ENCODE measurements around the gene MYO1D. TPM values are rescaled to one million over a fixed set of nuclear protein-coding genes. Genes with fewer than 3 reads are reported as not detected.

The MYO1D gene
- total RNA-seq, 1 experiment from 2014 or later, result 23.5 TPM

- CTCF ChIA-PET, result no interaction called here
- ATAC-seq, result no peak
Observed at GRCh38 chr17:32623196-32623595, 253.7 kb downstream of the MYO1D start.

GRCh38 chr17:32622540-32622939 is 254.4 kb downstream of the MYO1D start:
- no peaks in the 10 kb centered on the region for H3K9me2 ChIP-seq (replicated peaks; ENCODE audit: low read length)
- H3K9me3 ChIP-seq (ENCODE audit: low read length), result no peaks in the 10 kb centered on the region
- H3F3A ChIP-seq (ENCODE audit: low read length, unreplicated experiment), result no peaks in the 10 kb centered on the region
- H4K20me1 ChIP-seq (ENCODE audit: low read length), result no peaks in the 10 kb centered on the region
- no peaks in the 10 kb centered on the region for H3K36me3 ChIP-seq (ENCODE audit: low read depth, low read length)
- H3K4me2 ChIP-seq (ENCODE audit: low read length), result no peak overlapping the region
- H3K27ac ChIP-seq (ENCODE audit: low read length), result no peak overlapping the region
- no peaks in the 10 kb centered on the region for H3K79me2 ChIP-seq (ENCODE audit: low read length)
- no peaks in the 10 kb centered on the region for H3K27me3 ChIP-seq (ENCODE audit: low read length)
- H3K9ac ChIP-seq (ENCODE audit: low read length), result no peak overlapping the region
- no peak overlapping the region for H2AFZ ChIP-seq (ENCODE audit: low read length)
- 0 out of 2 replicates have a peak, but pooled peaks cover under 1% of the 10 kb centered on the region for H3K4me1 ChIP-seq (ENCODE audit: insufficient read depth, low read length)
- TF ChIP-seq CTCF (conservative IDR thresholded peaks at IDR 0.05; ENCODE audit: low read depth, low read length) (no peak), EZH2phosphoT487 (IDR thresholded peaks at IDR 0.05; ENCODE audit: borderline replicate concordance, low read length) (no peak), EZH2 (IDR thresholded peaks at IDR 0.05; ENCODE audit: low read length, unreplicated experiment) (no peak)
- ChIA-PET CTCF (no interaction called here), POLR2A (ENCODE audit: unreplicated experiment) (no interaction called here)
- intact Hi-C loops (cut with micrococcal nuclease), result no loop called here
- no TSS peak for BruUV-seq (replicated peaks)
- H3K4me3 ChIP-seq (ENCODE audit: low read length), result no peak overlapping the region
- DNase-seq (no peak), ATAC-seq (no peak)

More at GRCh38 chr17:32623196-32623595, 253.7 kb downstream of the MYO1D start:
- no peaks in the 10 kb centered on the region for H3K36me3 ChIP-seq (ENCODE audit: low read depth, low read length)
- H3K4me2 ChIP-seq (ENCODE audit: low read length), result no peak overlapping the region
- intact Hi-C loops (cut with micrococcal nuclease), result no loop called here
- no peak overlapping the region for H2AFZ ChIP-seq (ENCODE audit: low read length)
- DNase-seq, result no peak
- BruUV-seq (replicated peaks), result no TSS peak
- H3K9me2 ChIP-seq (replicated peaks; ENCODE audit: low read length), result no peaks in the 10 kb centered on the region
- H3K27ac ChIP-seq (ENCODE audit: low read length), result no peak overlapping the region
- no peaks in the 10 kb centered on the region for H3K9me3 ChIP-seq (ENCODE audit: low read length)
- H3K9ac ChIP-seq (ENCODE audit: low read length), result no peak overlapping the region
- H3K4me1 ChIP-seq (ENCODE audit: insufficient read depth, low read length), result peaks cover 7% of the 10 kb centered on the region; the same call in 1 of the 2 replicates
- H3K4me3 ChIP-seq (ENCODE audit: low read length), result no peak overlapping the region
- H4K20me1 ChIP-seq (ENCODE audit: low read length), result no peaks in the 10 kb centered on the region
- H3K79me2 ChIP-seq (ENCODE audit: low read length), result no peaks in the 10 kb centered on the region
- TF ChIP-seq EZH2phosphoT487 (IDR thresholded peaks at IDR 0.05; ENCODE audit: borderline replicate concordance, low read length) (no peak), EZH2 (IDR thresholded peaks at IDR 0.05; ENCODE audit: low read length, unreplicated experiment) (no peak), CTCF (conservative IDR thresholded peaks at IDR 0.05; ENCODE audit: low read depth, low read length) (no peak)
- H3F3A ChIP-seq (ENCODE audit: low read length, unreplicated experiment), result no peaks in the 10 kb centered on the region
- H3K27me3 ChIP-seq (ENCODE audit: low read length), result no peaks in the 10 kb centered on the region
- POLR2A ChIA-PET (ENCODE audit: unreplicated experiment), result no interaction called here

GRCh38 chr17:32621612-32622312 is 255.2 kb downstream of the MYO1D start:
- no peaks in the 10 kb centered on the region for H3K4me1 ChIP-seq (ENCODE audit: insufficient read depth, low read length)
- no peak overlapping the region for H3K4me2 ChIP-seq (ENCODE audit: low read length)
- H4K20me1 ChIP-seq (ENCODE audit: low read length), result no peaks in the 10 kb centered on the region
- H2AFZ ChIP-seq (ENCODE audit: low read length), result no peak overlapping the region
- ATAC-seq, result no peak
- no peak for DNase-seq
- TF ChIP-seq EZH2 (IDR thresholded peaks at IDR 0.05; ENCODE audit: low read length, unreplicated experiment), result no peak
- no peaks in the 10 kb centered on the region for H3K79me2 ChIP-seq (ENCODE audit: low read length)
- H3K36me3 ChIP-seq (ENCODE audit: low read depth, low read length), result no peaks in the 10 kb centered on the region
- intact Hi-C loops (cut with micrococcal nuclease), result no loop called here
- no peak overlapping the region for H3K4me3 ChIP-seq (ENCODE audit: low read length)
- H3K27me3 ChIP-seq (ENCODE audit: low read length), result no peaks in the 10 kb centered on the region
- no peak overlapping the region for H3K9ac ChIP-seq (ENCODE audit: low read length)
- BruUV-seq (replicated peaks), result no TSS peak
- ChIA-PET POLR2A (ENCODE audit: unreplicated experiment) (no interaction called here), CTCF (no interaction called here)
- H3K9me2 ChIP-seq (replicated peaks; ENCODE audit: low read length), result no peaks in the 10 kb centered on the region
- H3K27ac ChIP-seq (ENCODE audit: low read length), result no peak overlapping the region
- H3F3A ChIP-seq (ENCODE audit: low read length, unreplicated experiment), result no peaks in the 10 kb centered on the region
- no peaks in the 10 kb centered on the region for H3K9me3 ChIP-seq (ENCODE audit: low read length)
